ENCODE data around the gene CEP350. TPM values are rescaled to one million over a fixed set of nuclear protein-coding genes. Genes with fewer than 3 reads are reported as not detected.
"Not testable (repeated sequence)": the region's sequence is repeated elsewhere in the genome, so short reads cannot be mapped to it uniquely, and the experiment has no call there.

CEP350 gene
- total RNA-seq, 1 experiment from 2014 or later: 39.7 TPM

DNA sequence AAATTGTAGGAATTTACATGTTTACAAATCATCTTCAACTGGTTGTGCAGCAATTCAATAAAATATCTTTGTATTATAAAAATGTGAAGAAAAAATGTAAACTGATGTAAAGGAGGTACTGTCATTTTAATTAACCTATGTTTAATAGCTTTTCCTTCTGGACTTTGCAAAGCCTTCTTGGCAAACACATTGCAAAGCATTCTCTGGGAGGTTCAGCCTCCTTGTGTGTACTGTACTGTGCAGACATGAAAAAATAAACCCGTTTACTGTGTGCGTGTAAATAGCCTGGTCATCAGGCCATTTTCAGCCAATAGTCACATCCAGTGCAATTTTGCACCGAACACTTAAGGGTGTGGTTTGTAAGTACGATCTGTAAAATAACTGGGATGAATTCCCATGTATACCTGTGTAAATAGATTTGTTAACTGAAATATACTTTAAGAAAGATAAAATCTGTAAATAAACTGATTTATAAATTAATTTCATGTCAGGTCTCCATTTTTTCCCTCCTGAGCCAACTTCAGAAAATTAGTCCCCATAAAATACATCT, 159.9 kb downstream of the CEP350 start:
- no peak for DNase-seq (ENCODE audit: low read depth)

GRCh38 chr1:180116964-180117763, 162.6 kb downstream of the CEP350 start:
- DNase-seq (ENCODE audit: low read depth): no peak

- peak; percentile 80 for DNase-seq (ENCODE audit: low read depth)
Measured at GRCh38 chr1:180117764-180118116, 163.1 kb downstream of the CEP350 start.

GRCh38 chr1:180119837-180120236, 165.2 kb downstream of the CEP350 start:
- DNase-seq (ENCODE audit: low read depth): no peak

GRCh38 chr1:180123463-180123936, 168.9 kb downstream of the CEP350 start:
- peak; percentile 13 for DNase-seq (ENCODE audit: low read depth)

DNA sequence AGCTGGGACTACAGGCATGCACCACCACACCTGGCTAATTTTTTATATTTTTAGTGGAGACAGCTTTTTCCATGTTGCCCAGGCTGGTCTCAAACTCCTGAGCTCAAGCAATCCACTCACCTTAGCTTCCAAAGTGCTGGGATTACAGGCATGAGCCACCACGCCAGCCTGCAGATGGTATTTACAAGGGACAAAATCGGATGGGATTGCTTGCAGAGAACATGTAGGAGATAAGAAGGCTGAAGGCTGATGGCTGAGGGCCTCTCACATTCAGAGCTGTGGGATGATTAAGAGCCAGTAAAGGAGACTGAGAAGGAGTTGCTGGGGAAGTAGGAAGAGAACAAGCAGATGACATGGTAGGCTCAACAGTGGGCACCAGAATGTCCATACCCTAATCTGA, 176.0 kb downstream of the CEP350 start:
- DNase-seq (ENCODE audit: low read depth): no peak

GRCh38 chr1:180131510-180131909, 176.9 kb downstream of the CEP350 start:
- peak; percentile 86 for DNase-seq (ENCODE audit: low read depth)

GRCh38 chr1:180133193-180133592, 178.6 kb downstream of the CEP350 start:
- no peak for DNase-seq (ENCODE audit: low read depth)

- not testable (repeated sequence) for DNase-seq (ENCODE audit: low read depth)
Measured at GRCh38 chr1:180133688-180134087, 179.1 kb downstream of the CEP350 start.

DNA sequence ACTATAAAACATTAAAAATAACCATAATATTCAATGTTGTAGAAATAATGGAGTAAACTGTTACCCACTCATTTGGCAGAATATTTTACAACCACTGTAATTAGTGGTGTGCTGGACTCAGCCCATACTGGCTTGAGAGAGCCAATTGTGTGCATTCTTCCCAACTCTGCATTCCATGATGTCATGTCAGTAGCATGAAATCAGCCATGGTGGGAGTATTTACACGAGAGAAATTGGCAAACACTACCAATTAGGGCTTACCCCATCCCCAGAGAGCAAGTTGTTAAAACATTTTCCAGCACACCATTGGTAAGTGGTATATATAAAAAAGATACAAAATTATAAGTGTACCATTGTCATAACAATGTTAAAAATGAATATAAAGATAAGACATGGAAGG, 180.9 kb downstream of the CEP350 start:
- no peak for DNase-seq (ENCODE audit: low read depth)

DNA sequence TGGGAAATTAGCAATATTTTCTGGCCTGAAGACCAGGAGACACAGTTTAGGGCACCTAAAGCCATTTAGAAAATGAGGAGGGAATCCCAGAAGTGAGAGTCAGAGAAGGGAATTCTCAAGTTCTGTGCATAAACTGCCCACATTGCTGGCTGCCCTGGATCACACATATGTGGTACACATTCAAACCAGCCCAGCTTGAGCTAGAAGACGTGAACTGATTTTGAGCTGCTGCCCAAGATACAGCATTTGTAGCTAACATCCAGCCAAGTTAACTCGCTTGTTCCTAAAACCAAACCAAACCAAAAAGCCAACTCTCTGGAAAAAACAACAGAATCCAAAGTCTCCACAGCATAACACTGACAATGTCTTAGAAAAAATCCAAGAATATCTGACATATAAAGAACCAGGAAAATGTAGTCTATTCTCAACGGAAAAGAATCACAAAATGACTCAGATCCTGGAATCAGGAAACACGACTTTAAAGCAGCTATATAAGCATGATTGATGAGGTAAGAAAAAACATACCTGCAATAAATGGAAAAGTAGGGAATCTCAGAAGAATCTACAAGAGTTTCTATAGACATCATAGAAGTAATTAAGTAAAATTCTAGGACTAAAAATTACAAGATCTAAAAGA, 181.8 kb downstream of the CEP350 start:
- no peak for DNase-seq (ENCODE audit: low read depth)

- DNase-seq (ENCODE audit: low read depth): no peak
Measured at GRCh38 chr1:180136968-180137356, 182.4 kb downstream of the CEP350 start.

DNA sequence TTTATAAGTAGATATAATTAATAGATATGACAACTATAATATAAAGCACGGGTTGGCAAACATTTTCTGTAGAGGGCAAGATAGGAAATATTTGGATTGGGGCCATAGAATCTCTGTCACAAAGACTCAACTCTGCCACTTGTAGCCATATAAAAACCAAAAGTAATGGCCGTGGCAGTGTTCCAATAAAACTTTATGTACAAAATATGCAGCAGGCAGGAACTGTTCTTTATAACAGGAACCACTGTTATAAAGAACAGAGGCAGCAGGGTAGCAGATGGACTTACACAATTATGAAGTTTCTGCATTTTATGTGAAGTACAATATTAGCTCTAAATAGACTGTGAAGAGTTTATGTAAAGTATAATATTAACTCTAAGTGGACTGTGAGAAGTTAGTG, 183.2 kb downstream of the CEP350 start:
- no peak for DNase-seq (ENCODE audit: low read depth)

DNA sequence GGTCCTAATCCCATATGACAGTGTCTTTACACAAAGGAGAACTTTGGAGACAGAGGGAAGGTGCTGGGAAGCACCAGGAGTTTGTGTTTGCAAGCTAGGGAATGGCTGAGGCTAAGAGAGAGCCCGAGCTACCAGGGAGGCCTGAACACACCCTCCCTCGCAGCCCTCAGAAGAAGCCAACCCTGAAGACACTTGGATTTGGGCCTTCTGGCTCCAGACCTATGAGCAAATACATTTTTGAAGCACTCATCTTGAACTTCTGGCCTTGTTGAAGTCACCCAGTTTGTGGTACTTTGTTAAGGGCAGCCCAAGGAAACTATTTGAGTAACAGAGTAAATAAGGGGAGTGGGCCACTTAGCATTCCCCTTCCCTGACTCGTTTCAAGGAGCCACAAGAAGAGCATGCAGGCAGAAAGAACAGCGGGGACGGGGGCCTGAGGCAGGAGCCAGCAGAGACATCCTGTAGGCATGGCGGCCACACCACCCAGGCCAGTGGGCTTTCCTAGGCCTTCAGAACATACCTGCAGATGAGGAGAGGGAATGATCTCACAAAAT, 186.8 kb downstream of the CEP350 start:
- no peak for DNase-seq (ENCODE audit: low read depth)

- DNase-seq (ENCODE audit: low read depth): no peak
Measured at GRCh38 chr1:180143359-180143758, 188.7 kb downstream of the CEP350 start.

DNA sequence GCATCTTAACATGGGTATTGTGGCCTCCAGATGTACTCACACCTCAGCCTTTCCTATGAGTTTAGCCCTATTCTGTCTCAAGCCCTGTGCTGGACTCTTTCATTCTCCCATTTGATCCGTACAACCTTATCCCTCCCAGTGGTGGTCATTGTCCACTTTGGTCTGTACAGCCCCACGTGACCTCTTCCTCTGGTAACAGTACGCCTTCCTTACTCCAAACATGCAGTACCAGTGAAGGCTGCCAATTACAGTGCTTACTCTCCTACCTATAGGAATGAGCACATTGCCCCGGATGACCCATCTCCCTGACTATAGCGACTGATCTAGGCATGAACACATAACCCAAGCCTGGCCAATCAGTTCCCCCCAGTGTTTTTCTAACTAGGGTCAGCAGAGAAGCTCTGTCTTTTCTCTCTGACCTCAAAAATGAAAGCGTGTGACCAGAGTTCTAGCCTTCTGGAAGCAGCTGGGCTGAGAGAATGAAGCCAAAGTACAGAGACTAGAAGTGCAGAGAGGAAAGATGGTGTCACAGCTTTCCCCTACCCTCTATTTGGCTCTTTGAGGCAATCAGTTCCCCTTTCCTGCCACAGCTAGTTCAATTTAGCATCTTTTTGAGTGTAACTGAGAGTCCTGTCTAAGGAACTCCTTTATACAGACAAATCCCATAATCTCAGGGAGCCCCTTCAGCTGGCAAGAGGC, 190.2 kb downstream of the CEP350 start:
- no peak for DNase-seq (ENCODE audit: low read depth)

DNA sequence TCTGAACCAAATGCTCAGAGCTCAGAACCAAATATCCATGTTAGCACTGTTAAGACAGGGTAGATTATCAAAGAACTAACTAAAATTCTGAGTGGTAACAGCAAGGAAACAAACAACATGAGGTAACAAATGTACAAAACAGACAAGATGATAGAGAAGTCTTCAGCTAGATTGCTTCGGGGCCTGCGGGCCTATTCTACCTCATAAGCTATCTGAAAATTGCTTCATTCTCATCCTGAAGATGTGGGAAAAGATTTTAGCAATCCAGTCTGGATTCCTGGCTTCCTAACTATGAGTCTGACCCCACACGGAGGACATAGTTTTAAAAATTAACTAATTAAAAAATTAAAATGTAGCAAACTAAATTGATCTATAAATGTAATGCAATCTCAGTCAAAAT, 190.8 kb downstream of the CEP350 start:
- no peak for DNase-seq (ENCODE audit: low read depth)

GRCh38 chr1:180150982-180151381, 196.4 kb downstream of the CEP350 start:
- peak; percentile 39 for DNase-seq (ENCODE audit: low read depth)

DNA sequence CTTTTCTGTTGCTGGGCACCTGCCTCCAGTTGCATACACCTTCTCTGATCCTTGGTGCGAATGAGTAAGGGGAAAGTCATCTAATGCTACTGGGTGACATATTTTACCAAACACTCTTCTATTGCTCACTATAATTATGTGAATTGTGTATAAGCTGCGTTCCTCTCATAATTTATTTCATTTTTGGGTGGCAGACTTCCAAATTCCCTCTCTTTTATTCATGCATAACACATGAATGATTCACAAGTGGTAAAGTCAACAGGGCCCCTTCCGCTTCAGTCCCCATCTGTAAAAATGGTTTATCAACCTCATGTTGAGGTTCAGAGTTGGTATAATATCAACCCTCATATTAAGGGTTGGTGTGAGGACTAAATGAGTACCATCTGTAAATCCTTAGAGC, 196.9 kb downstream of the CEP350 start:
- peak; percentile 90 for DNase-seq (ENCODE audit: low read depth)

DNA sequence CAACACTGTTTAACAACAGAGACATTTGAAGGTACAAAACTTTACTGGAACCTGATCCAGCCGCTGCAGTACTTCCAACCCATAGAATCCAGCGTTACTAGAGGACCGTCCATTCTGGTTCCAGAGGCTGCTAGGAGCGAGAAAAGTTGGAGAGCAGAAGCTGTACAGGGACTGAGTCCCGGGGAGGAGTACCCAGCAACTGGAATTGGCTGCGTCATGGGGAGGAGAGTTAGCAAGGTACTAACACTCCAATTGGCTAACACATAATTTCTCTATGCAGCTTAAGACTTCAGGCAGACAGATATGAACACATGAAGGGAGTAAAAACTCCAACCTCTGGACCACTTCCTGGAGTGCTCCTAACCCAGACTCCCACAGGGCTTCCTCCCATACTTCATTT, 198.0 kb downstream of the CEP350 start:
- no peak for DNase-seq (ENCODE audit: low read depth)

- no peak for DNase-seq (ENCODE audit: low read depth)
Measured at GRCh38 chr1:180153032-180153431, 198.4 kb downstream of the CEP350 start.

DNA sequence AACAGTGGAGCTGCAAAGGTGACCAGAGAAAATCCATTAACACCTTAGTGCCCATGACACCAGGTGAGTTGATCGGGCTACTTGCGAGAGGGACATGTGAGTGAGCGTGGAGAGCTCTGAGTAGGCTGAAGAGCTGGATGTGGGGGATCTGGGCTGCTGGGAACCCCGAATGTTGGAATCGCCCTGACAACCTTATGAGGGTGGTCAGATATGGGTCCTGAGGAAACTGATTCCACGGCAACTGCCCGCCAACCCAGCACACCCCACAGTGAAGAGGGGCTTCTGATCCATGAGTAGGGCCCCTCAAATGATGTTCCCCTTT, 199.4 kb downstream of the CEP350 start:
- DNase-seq (ENCODE audit: low read depth): no peak

Data from LHCN-M2 (cell line).